ENCODE measurements around the gene C1orf226.

- TF ChIP-seq, protein P1, sequence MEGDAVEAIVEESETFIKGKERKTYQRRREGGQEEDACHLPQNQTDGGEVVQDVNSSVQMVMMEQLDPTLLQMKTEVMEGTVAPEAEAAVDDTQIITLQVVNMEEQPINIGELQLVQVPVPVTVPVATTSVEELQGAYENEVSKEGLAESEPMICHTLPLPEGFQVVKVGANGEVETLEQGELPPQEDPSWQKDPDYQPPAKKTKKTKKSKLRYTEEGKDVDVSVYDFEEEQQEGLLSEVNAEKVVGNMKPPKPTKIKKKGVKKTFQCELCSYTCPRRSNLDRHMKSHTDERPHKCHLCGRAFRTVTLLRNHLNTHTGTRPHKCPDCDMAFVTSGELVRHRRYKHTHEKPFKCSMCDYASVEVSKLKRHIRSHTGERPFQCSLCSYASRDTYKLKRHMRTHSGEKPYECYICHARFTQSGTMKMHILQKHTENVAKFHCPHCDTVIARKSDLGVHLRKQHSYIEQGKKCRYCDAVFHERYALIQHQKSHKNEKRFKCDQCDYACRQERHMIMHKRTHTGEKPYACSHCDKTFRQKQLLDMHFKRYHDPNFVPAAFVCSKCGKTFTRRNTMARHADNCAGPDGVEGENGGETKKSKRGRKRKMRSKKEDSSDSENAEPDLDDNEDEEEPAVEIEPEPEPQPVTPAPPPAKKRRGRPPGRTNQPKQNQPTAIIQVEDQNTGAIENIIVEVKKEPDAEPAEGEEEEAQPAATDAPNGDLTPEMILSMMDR (IDR thresholded peaks at IDR 0.05): no peak
- TF ChIP-seq POLR2A (IDR thresholded peaks at IDR 0.05; ENCODE audit: low read depth): no peak
Observed at GRCh38 chr1:162383091-162383490, 1.6 kb downstream of the C1orf226 start.

Data from esophagus muscularis mucosa (tissue), 3 donors.